GM10248 (cell line): ENCODE measurements around the gene ACAN.
"Not testable (repeated sequence)": the region's sequence is repeated elsewhere in the genome, so short reads cannot be mapped to it uniquely, and the experiment has no call there.

Source experiments
- CTCF ChIA-PET: fragments of 300-600 bp; sonication (Branson Sonifier 250); formaldehyde crosslinking; extraction: SDS; loops from one replicate; lab custom pipeline; 2021; ENCODE audit warnings: antibody characterized with exemption; lab: Yijun Ruan, JAX
- POLR2A ChIA-PET: fragments of 350-650 bp; sonication (Branson Sonifier 250); formaldehyde crosslinking; extraction: SDS; loops from one replicate; lab custom pipeline; 2020; ENCODE audit warnings: antibody characterized with exemption; lab: Yijun Ruan, JAX
- DNase-seq: peaks from one replicate; pipeline ENCODE4 v3.0.0; 2012; ENCODE audit errors: extremely low spot score
- TF ChIP-seq, protein P1 (sequence below): IDR thresholded peaks from 2 replicates; pipeline ENCODE4 v1.5.1; 2012; ENCODE audit warnings: mild to moderate bottlenecking, low read depth; ENCODE audit errors: extremely low read depth, missing control alignments, control extremely low read depth

ACAN gene

DNA sequence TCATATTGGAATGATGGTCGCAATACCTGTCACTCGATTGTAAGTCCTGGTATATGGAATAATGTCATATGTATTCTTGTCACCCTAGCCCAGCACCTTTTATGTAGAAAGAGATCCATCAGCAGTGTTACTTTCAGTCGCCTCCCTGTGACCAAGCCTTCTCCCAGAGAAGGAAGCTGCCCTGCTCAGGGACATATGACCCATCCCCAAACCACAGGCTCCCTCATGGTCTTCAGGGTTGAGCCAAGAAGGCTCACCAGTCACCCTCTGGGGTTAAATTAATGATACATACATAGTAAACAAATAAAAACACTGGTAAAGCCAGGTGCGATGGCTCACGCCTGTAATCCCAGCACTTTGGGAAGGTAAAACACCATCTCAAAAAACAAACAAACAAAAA is 114.5 kb downstream of the ACAN start:
- no peak for DNase-seq
- CTCF ChIA-PET: interaction anchor here (1.3 kb wide), 1 partner anchor 13 kb away, joined by 4 read pairs; no protein-coding TSS in a partner anchor
- POLR2A ChIA-PET: no interaction called here
- TF ChIP-seq, protein P1, sequence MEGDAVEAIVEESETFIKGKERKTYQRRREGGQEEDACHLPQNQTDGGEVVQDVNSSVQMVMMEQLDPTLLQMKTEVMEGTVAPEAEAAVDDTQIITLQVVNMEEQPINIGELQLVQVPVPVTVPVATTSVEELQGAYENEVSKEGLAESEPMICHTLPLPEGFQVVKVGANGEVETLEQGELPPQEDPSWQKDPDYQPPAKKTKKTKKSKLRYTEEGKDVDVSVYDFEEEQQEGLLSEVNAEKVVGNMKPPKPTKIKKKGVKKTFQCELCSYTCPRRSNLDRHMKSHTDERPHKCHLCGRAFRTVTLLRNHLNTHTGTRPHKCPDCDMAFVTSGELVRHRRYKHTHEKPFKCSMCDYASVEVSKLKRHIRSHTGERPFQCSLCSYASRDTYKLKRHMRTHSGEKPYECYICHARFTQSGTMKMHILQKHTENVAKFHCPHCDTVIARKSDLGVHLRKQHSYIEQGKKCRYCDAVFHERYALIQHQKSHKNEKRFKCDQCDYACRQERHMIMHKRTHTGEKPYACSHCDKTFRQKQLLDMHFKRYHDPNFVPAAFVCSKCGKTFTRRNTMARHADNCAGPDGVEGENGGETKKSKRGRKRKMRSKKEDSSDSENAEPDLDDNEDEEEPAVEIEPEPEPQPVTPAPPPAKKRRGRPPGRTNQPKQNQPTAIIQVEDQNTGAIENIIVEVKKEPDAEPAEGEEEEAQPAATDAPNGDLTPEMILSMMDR: no peak

DNA sequence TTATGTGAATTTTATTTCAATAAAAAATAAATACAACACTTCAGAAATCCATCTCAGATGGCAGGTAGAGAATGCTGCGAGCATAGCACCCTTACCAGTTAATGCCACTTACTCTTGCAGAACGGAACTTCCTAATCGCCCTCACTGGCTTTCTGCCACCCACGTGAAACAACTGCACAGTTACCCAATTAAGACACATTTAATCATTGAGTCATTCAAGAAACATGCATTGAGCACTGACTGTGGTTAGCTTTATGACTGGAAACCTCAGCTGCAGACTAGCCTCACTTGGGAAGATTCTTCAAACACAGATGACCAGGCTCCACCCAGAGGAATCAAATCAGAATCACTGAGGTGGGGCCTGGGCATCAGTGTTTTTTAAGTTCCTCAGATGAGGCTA is 115.5 kb downstream of the ACAN start:
- ChIA-PET CTCF (interaction anchor here (1.3 kb wide), 1 partner anchor 8 kb away, joined by 3 read pairs; no protein-coding TSS in a partner anchor), POLR2A (no interaction called here)
- TF ChIP-seq, protein P1: no peak

DNA sequence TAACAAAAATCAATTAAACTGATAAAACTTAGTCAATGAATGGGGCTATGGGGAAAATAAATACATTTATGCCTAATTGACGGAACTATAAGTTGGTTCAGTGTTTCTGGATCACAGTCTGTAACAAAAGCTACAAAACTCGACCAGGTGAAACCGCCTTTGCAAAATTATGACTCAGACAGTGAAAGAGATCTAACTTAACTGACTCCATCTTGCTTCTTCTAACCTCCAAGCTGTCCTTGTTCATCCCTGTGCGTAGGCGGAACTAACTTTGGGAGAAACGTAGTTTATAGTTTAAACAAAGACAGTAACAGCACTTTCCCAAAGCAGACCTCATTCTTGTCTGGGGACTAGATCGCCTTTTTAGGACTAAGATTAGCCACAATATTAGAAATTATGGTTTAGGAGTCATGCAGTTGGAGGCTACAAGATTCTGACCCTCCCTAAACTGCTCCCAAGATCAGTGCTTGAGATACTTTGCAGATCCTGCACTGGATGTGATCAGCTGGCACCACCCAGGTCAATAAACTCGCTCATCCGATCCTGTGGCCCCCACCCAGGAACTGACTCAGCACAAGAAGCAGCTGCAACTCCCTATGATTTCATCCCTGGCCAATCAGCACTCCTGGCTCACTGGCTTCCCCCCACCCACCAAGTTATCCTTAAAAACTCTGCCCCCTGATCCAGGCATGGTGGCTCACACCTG is 117.1 kb downstream of the ACAN start:
- no peak for DNase-seq
- ChIA-PET POLR2A (no interaction called here), CTCF (interaction anchor here (1.7 kb wide), 1 partner anchor 15 kb away, joined by 6 read pairs; no protein-coding TSS in a partner anchor)
- TF ChIP-seq, protein P1: no peak

More for the DNA sequence above, 115.5 kb downstream of the ACAN start:
- no peak for DNase-seq

DNA sequence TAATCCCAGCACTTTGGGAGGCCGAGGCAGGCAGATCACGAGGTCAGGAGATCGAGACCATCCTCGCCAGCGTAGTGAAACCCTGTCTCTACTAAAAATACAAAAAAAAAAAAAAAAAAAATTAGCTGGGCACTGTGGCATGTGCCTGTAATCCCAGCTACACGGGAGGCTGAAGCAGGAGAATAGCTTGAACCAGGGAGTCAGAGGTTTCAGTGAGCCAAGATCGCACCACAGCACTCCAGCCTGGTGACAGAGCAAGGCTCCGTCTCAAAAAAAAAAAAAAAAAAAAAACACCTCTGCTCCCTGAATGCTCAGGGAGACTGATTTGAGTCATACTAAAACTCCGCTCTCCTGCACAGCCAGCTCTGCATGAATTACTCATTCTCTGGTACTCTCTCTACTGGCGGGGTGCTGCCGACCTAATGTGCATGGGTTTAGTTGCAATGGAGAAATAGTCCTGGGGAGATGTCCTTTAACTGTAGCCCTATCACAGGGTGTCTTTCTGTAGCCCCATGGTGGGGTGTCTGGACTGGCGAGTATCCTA is 117.7 kb downstream of the ACAN start:
- POLR2A ChIA-PET, DNase-seq: not testable (repeated sequence)
- CTCF ChIA-PET: interaction anchor here (1.7 kb wide), 1 partner anchor 16 kb away, joined by 6 read pairs; no protein-coding TSS in a partner anchor
